ENCODE data around the gene MOB1B.
"Not testable (repeated sequence)": the region's sequence is repeated elsewhere in the genome, so short reads cannot be mapped to it uniquely, and the experiment has no call there.

The MOB1B gene

DNA sequence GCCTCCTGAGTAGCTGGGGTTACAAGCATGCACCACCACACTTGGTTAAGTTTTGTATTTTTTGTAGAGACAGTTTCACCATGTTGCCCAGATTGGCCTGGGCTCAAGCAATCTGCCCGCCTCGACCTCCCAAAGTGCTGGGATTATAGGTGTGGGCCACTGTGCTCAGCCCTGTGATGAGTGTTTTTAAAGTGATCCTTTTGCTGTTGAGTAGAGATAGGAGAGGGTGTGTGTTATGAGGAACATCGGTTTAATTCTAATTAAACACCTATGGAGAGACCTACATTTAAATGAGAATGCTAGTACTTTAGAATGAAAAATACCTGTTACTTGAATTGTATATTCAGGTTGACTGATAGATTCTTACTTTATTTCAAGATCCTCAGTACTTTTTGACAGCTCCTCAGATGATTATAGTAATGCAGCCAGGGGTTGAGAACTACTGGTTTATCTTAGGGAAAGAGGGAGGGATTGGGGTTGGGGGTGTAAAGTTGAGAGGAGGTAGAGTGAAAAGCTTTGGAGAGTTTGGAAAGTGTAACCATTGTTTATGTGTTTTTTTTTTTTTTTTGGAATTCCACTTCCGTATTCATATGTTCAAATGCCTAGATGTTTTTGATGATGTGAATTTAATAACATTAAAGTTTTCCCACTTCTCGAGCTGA is 54.5 kb downstream of the MOB1B start:
- no peak for DNase-seq (ENCODE audit: low spot score)

DNA sequence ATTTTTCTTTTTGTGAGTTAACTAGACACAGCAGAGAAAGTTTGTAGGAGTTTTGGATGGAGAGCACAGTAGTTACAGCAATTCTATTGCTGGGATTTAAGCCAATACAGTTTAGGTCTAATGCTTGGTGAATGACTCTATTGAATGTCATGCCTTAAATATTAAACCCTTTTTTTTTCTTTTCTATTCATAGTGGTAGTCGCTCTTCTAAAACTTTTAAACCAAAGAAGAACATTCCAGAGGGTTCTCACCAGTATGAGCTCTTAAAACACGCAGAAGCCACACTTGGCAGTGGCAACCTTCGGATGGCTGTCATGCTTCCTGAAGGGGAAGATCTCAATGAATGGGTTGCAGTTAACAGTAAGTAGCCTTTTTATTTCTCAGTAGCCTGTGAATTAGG is 56.5 kb downstream of the MOB1B start:
- DNase-seq (ENCODE audit: low spot score), result peak; percentile 86

- no peak for DNase-seq (ENCODE audit: low spot score)
These were observed 66.9 kb downstream of the MOB1B start for GRCh38 chr4:70969076-70969475.

GRCh38 chr4:70976252-70976651 is 74.1 kb downstream of the MOB1B start:
- DNase-seq (ENCODE audit: low spot score), result no peak

- DNase-seq (ENCODE audit: low spot score), result no peak
These were observed 77.4 kb downstream of the MOB1B start for GRCh38 chr4:70979445-70980008.

- no peak for DNase-seq (ENCODE audit: low spot score)
These were observed 78.0 kb downstream of the MOB1B start for GRCh38 chr4:70980196-70980595.

- DNase-seq (ENCODE audit: low spot score), result no peak
These were observed 81.9 kb downstream of the MOB1B start for GRCh38 chr4:70984106-70984505.

GRCh38 chr4:70984589-70984988 is 82.4 kb downstream of the MOB1B start:
- DNase-seq (ENCODE audit: low spot score), result no peak

DNA sequence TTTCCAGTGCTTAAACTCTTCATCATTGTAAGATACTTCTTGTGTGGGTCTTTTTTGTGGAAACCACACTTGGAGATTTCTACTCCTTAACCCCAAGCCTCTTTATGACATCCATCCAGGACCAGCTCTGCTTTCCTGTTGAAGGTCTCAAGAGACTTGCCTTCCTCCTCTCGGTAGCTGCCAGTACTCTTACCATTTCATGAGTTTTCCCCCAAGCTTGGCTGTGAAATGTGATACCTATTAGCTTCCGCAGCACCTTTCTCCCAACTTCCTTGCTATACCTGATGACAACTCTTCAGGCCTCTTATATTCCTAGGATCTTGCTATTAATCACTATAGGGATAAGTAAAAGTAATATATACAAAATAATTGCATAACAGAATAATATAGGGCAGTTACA is 89.4 kb downstream of the MOB1B start:
- no peak for DNase-seq (ENCODE audit: low spot score)

DNA sequence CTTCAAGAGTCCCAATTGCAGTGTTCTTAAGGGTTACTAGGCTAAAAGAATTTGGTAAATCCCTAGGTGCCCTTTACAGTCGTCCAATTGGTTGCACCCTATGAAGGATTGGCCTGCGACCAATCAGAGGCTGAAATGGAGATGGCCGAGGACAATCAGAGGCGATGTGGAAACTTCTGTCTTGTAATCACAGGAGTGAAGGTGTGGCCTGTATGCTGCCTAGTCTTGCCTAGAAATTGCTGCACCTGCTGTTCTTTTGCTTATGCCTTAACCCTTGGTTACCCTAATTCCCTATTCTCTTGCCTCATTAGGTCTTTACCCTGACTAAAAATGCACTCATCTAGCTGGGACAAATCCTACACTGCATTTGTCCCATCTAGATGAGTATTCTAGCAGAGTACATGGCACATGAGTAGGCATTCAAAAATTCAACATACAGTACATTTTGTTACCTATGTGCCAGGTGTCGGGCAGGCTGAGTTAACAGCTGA is 90.3 kb downstream of the MOB1B start:
- DNase-seq (ENCODE audit: low spot score), result no peak

GRCh38 chr4:70993181-70994068 is 91.3 kb downstream of the MOB1B start, which contains the start of gene DCK:
Gene DCK, plus strand, starts transcription at chr4:70993649. Its CDS starts 187 bp downstream, at chr4:70993836.
- peak; percentile 98 for DNase-seq (ENCODE audit: low spot score)

- DNase-seq (ENCODE audit: low spot score), result no peak
These were observed 91.8 kb downstream of the MOB1B start for GRCh38 chr4:70994069-70994366.

DNA sequence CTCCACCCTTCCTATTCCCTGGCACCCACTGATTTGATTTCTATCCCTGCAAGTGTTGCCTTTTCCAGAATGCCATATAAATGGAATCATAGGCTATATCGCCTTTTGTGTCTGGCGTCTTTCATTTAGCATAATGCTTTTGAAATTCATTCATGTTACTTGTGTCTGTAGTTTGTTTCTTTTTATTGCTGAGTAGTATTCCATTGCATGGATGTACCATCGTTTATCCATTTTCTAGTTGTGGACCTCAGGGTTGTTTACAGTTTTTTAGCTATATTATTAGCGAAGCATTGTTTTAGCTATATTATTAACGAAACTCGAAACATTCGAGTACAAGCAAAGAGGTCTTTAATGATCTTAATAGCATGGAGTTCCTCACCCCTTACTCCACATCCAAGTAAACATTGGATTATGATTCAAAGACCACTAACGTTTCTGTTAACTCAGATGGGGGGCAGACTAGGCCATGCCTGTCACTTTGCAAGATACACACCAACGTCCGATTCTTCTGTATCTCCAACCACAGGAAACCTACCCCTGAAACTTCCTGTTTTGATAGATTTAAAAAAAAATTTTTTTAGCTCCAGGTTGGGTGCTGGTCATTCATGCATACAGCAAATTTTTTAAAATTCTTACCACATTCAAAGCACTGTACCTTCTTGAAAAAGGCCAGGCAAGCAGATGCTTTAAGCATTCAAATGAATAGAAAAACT is 92.4 kb downstream of the MOB1B start:
- DNase-seq (ENCODE audit: low spot score), result no peak

GRCh38 chr4:70996018-70996360 is 93.8 kb downstream of the MOB1B start:
- DNase-seq (ENCODE audit: low spot score), result no peak

DNA sequence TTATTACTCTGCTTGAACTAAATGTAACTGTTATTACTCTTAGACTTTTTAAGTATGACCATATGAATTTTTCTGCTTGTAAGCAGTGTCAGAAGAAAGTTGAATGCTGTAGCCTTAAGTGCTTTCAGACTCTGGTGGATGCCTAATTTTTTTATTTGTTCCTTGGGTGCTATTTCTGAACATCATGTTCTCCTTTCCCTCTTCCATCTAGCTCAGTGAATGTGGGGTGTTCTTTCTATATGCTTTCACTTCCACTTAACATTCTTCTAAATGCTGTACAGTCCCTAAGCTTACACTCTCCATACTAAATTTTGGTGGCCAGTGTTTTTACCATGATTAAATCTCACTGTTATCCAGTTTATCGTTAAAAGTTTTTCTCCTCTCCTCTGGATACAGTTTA is 94.9 kb downstream of the MOB1B start:
- DNase-seq (ENCODE audit: low spot score), result no peak

- no peak for DNase-seq (ENCODE audit: low spot score)
These were observed 95.4 kb downstream of the MOB1B start for GRCh38 chr4:70997546-70997945.

DNA sequence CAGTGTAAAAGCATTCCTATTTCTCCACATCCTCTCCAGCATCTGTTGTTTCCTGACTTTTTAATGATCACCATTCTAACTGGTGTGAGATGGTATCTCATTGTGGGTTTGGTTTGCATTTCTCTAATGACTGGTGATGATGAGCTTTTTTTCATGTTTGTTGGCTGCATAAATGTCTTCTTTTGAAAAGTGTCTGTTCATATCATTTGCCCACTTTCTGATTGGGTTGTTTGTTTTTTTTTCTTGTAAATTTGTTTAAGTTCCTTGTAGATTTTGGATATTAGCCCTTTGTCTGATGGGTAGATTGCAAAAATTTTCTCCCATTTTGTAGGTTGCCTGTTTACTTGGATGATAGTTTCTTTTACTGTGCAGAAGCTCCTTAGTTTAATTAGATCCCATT is 97.5 kb downstream of the MOB1B start:
- not testable (repeated sequence) for DNase-seq (ENCODE audit: low spot score)

GRCh38 chr4:71001363-71001762 is 99.2 kb downstream of the MOB1B start:
- DNase-seq (ENCODE audit: low spot score), result not testable (repeated sequence)

DNA sequence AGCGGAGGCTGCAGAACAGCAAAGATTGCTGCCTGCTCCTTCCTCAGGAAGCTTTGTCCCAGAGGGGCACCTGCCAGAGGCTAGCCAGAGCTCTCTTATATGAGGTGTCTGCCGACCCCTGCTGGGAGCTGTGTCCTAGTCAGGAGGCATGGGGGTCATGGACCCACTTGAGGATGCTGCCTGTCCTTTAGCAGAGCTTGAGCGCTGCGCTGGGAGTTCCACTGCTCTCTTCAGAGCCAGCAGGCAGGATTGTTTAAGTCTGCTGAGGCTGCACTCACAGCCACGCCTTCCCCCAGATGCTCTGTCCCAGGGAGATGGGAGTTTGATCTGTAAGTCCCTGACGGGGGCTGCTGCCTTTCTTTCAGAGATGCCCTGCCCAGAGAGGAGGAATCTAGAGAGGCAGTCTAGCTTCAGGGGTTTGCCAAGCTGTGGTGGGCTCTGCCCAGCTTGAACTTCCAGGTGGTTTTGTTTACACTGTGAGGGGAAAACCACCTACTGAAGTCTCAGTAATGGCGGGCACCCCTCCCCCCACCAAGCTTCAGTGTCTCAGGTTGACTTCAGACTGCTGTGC is 102.2 kb downstream of the MOB1B start:
- no peak for DNase-seq (ENCODE audit: low spot score)

- not testable (repeated sequence) for DNase-seq (ENCODE audit: low spot score)
These were observed 102.9 kb downstream of the MOB1B start for GRCh38 chr4:71005025-71005424.

DNA sequence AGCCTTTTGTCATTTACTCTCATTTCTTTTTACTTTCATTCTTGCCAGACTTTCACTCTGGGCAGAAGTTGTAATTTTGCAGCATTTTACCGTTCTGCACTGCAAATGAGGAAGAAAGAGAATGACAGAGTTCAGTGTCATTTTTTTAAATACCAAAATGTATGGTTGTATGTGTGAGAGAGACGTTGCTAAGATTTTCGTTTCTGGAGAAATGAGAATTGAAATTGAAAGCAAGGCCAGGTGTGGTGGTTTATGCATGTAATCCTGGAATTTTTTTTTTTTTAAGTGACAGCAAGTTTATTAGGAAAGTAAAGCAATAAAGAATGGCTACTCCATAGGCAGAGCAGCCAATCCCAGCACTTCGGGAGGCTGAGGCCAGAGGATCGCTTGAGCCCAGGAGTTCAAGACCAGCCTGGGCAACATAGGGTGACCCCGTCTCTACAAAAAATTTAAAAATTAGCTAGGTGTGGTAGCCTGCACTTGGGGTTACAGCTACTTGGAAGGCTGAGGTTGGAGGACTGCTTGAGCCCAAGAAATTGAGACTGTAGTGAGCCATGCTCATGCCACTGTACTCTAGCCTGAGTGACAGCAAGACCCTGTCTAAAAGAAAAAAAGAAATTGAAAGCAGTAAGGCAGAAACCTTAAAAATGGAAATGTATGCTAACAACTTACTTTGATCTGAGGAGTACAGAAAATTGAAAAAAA is 104.2 kb downstream of the MOB1B start:
- DNase-seq (ENCODE audit: low spot score), result no peak

DNA sequence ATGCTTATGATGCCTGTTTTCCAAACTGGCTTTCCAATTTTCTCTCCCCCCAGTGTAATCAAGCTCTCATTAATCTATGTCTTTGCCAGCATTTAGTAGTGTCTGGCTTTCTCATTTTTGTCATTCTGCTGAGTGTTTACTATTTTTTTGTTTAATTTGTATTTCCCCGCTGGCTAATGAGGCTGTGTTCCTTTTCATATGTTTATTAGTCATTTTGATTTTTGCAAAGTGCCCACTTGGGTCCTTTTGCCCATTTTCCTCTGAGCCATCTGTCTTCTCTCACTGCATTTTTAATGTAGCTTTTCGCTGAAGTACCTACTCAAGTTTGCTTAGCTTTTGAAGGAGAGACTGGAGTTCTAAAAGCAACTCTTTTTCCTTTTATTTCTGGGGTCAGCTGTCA is 106.0 kb downstream of the MOB1B start:
- no peak for DNase-seq (ENCODE audit: low spot score)
